Skeletal muscle tissue (tissue), 4 donors: ENCODE data around the gene ARSJ. TPM values are rescaled to one million over a fixed set of nuclear protein-coding genes. Genes with fewer than 3 reads are reported as not detected.

Experiments used
- H3K27ac ChIP-seq: one replicate; pipeline ENCODE4 v1.7.0; 2013; ENCODE audit warnings: mild to moderate bottlenecking, low read depth, low read length, inconsistent platforms
- H3K27me3 ChIP-seq, 3 donors: one replicate each; pipeline ENCODE4 v1.7.0; 2013; ENCODE audit warnings: low read length in 3 of 3; ENCODE audit not compliant: control insufficient read depth in 3 of 3, insufficient read depth in 3 of 3
- H3K36me3 ChIP-seq, 3 donors: one replicate each; pipeline ENCODE4 v1.7.0; 2013; ENCODE audit warnings: low read length in 3 of 3; ENCODE audit not compliant: control insufficient read depth in 3 of 3, insufficient read depth in 3 of 3
- H3K4me1 ChIP-seq, 3 donors: one replicate each; pipeline ENCODE4 v1.7.0; 2013; ENCODE audit warnings: low read length in 3 of 3, mild to moderate bottlenecking in 3 of 3; ENCODE audit not compliant: control insufficient read depth in 3 of 3, insufficient read depth in 3 of 3
- H3K4me3 ChIP-seq, 3 donors: one replicate each; pipeline ENCODE4 v1.7.0; 2013; ENCODE audit warnings: low read length in 3 of 3
- H3K9ac ChIP-seq, 3 donors: one replicate each; pipeline ENCODE4 v1.7.0; 2013; ENCODE audit warnings: low read length in 3 of 3, mild to moderate bottlenecking in 3 of 3, moderate library complexity in 2 of 3, low read depth in 1 of 3
- H3K9me3 ChIP-seq, 3 donors: one replicate each; pipeline ENCODE4 v1.7.0; 2013; ENCODE audit warnings: low read length in 3 of 3; ENCODE audit not compliant: control insufficient read depth in 3 of 3
- total RNA-seq: library from RNA; depleted of rRNA; stranded (reverse); fragments of >200 nt; gene quantifications from one replicate; pipeline ENCODE4 v1.2.3, GENCODE V29; 2014
- donor health status: Osteomylitis.

ARSJ gene
- total RNA-seq, 1 donor from 2014 or later, result 5.2 TPM

- no peak overlapping the region for H3K9ac ChIP-seq
- no peaks in the 10 kb centered on the region for H3K4me1 ChIP-seq
- H3K27me3 ChIP-seq, result no peaks in the 10 kb centered on the region
- H3K9me3 ChIP-seq, result no peaks in the 10 kb centered on the region
- H3K4me3 ChIP-seq, result no peak overlapping the region
- H3K27ac ChIP-seq, result no peak overlapping the region
- H3K36me3 ChIP-seq, result no peaks in the 10 kb centered on the region
These were observed 94.8 kb downstream of the ARSJ start for GRCh38 chr4:113884655-113885054.

- H3K4me1 ChIP-seq, result no peaks in the 10 kb centered on the region
- H3K4me3 ChIP-seq, result no peak overlapping the region
- H3K9ac ChIP-seq, result no peak overlapping the region
- H3K9me3 ChIP-seq, result no peaks in the 10 kb centered on the region
- H3K27me3 ChIP-seq, result no peaks in the 10 kb centered on the region
- H3K36me3 ChIP-seq, result no peaks in the 10 kb centered on the region
- H3K27ac ChIP-seq, result no peak overlapping the region
These were observed 96.8 kb downstream of the ARSJ start for GRCh38 chr4:113882668-113883067.

- Histone ChIP-seq H3K4me1 (no peaks in the 10 kb centered on the region), H3K27me3 (no peaks in the 10 kb centered on the region), H3K4me3 (no peak overlapping the region), H3K9ac (no peak overlapping the region), H3K27ac (no peak overlapping the region), H3K36me3 (no peaks in the 10 kb centered on the region), H3K9me3 (no peaks in the 10 kb centered on the region)
These were observed 98.2 kb downstream of the ARSJ start for GRCh38 chr4:113881256-113881655.

GRCh38 chr4:113880240-113881028 lies 99.0 kb downstream of the ARSJ start:
- Histone ChIP-seq H3K27ac (no peak overlapping the region), H3K4me3 (no peak overlapping the region), H3K4me1 (no peaks in the 10 kb centered on the region), H3K36me3 (no peaks in the 10 kb centered on the region), H3K9me3 (no peaks in the 10 kb centered on the region), H3K27me3 (no peaks in the 10 kb centered on the region), H3K9ac (no peak overlapping the region)

GRCh38 chr4:113878668-113879067 lies 100.8 kb downstream of the ARSJ start:
- no peaks in the 10 kb centered on the region for H3K4me1 ChIP-seq
- no peaks in the 10 kb centered on the region for H3K27me3 ChIP-seq
- H3K27ac ChIP-seq, result no peak overlapping the region
- H3K4me3 ChIP-seq, result no peak overlapping the region
- H3K9ac ChIP-seq, result no peak overlapping the region
- H3K36me3 ChIP-seq, result no peaks in the 10 kb centered on the region
- H3K9me3 ChIP-seq, result no peaks in the 10 kb centered on the region

GRCh38 chr4:113874480-113874879 lies 105.0 kb downstream of the ARSJ start:
- Histone ChIP-seq H3K9ac (no peak overlapping the region), H3K4me3 (no peak overlapping the region), H3K27me3 (no peaks in the 10 kb centered on the region), H3K27ac (no peak overlapping the region), H3K36me3 (no peaks in the 10 kb centered on the region), H3K9me3 (no peaks in the 10 kb centered on the region), H3K4me1 (no peaks in the 10 kb centered on the region)

GRCh38 chr4:113873508-113873907 lies 105.9 kb downstream of the ARSJ start:
- Histone ChIP-seq H3K9me3 (no peaks in the 10 kb centered on the region), H3K4me3 (no peak overlapping the region), H3K27me3 (no peaks in the 10 kb centered on the region), H3K4me1 (no peaks in the 10 kb centered on the region), H3K27ac (no peak overlapping the region), H3K9ac (no peak overlapping the region), H3K36me3 (no peaks in the 10 kb centered on the region)

GRCh38 chr4:113872426-113873260 lies 106.8 kb downstream of the ARSJ start:
- Histone ChIP-seq H3K9me3 (no peaks in the 10 kb centered on the region), H3K36me3 (no peaks in the 10 kb centered on the region), H3K9ac (no peak overlapping the region), H3K27me3 (no peaks in the 10 kb centered on the region), H3K27ac (no peak overlapping the region), H3K4me3 (no peak overlapping the region), H3K4me1 (no peaks in the 10 kb centered on the region)

- no peaks in the 10 kb centered on the region for H3K9me3 ChIP-seq
- no peaks in the 10 kb centered on the region for H3K4me1 ChIP-seq
- H3K9ac ChIP-seq, result no peak overlapping the region
These were observed 108.4 kb downstream of the ARSJ start for GRCh38 chr4:113871080-113871479.

GRCh38 chr4:113869743-113870375 lies 109.6 kb downstream of the ARSJ start:
- no peaks in the 10 kb centered on the region for H3K9me3 ChIP-seq
- no peaks in the 10 kb centered on the region for H3K27me3 ChIP-seq
- no peak overlapping the region for H3K27ac ChIP-seq
- no peak overlapping the region for H3K9ac ChIP-seq
- no peaks in the 10 kb centered on the region for H3K4me1 ChIP-seq
- no peaks in the 10 kb centered on the region for H3K36me3 ChIP-seq
- no peak overlapping the region for H3K4me3 ChIP-seq

More at GRCh38 chr4:113871080-113871479, 108.4 kb downstream of the ARSJ start:
- Histone ChIP-seq H3K27ac (no peak overlapping the region), H3K36me3 (no peaks in the 10 kb centered on the region), H3K4me3 (no peak overlapping the region), H3K27me3 (no peaks in the 10 kb centered on the region)
